ENCODE data around the gene UNC13A.

Gene UNC13A

GRCh38 chr19:17719730-17720400 lies 31.7 kb upstream of the UNC13A start:
- peak overlapping the region; percentile 99 for H3K4me2 ChIP-seq (ENCODE audit: insufficient read depth, low read length)
- peaks cover 38% of the 10 kb centered on the region for H4K20me1 ChIP-seq (ENCODE audit: insufficient read depth, low read length)
- H3K4me3 ChIP-seq (ENCODE audit: low read depth in 1 of 2, low read length in 2 of 2): peak overlapping the region; percentile 81 to 99
- no peaks in the 10 kb centered on the region for H3K27me3 ChIP-seq (ENCODE audit: insufficient read depth, low read length, poor library complexity)
- peaks cover 32% of the 10 kb centered on the region for H3K36me3 ChIP-seq (ENCODE audit: insufficient read depth, low read length)
- peaks cover 54% of the 10 kb centered on the region for H3K79me2 ChIP-seq (ENCODE audit: insufficient read depth, low read length)
- peak overlapping the region; percentile 70 for H3K27ac ChIP-seq (ENCODE audit: low read length)
- peak overlapping the region; percentile 39; the same call in 1 of the 2 replicates for H2AFZ ChIP-seq (ENCODE audit: low read depth, low read length)
- peak; percentile 31 for DNase-seq
- peak overlapping the region; percentile 95 for H3K9ac ChIP-seq (ENCODE audit: low read depth, low read length)
- H3K9me3 ChIP-seq (ENCODE audit: insufficient read depth, low read length, severe bottlenecking): no peaks in the 10 kb centered on the region
- TF ChIP-seq EZH2 (IDR thresholded peaks at IDR 0.05; ENCODE audit: borderline replicate concordance, low read depth, low read length, severe bottlenecking) (no peak), CTCF (IDR thresholded peaks at IDR 0.05; ENCODE audit: borderline replicate concordance, extremely low read depth, low read length, poor library complexity, severe bottlenecking) (no peak)
- peak; percentile 31 for ATAC-seq (ENCODE audit: insufficient read depth, low read depth)
- H3K4me1 ChIP-seq (ENCODE audit: insufficient read depth, low read length): peaks cover 37% of the 10 kb centered on the region

GRCh38 chr19:17718947-17719711 lies 31.0 kb upstream of the UNC13A start, which contains the start of gene MAP1S:
MAP1S (plus strand) TSS chr19:17719480; CDS start chr19:17719503, 23 bp downstream.
- ATAC-seq (ENCODE audit: insufficient read depth, low read depth) (peak; percentile 89), DNase-seq (peak; percentile 82)
- Histone ChIP-seq H2AFZ (ENCODE audit: low read depth, low read length) (peak within 1 kb of the TSS; percentile 82), H3K4me1 (ENCODE audit: insufficient read depth, low read length) (peaks cover 37% of the 10 kb centered on the region), H3K36me3 (ENCODE audit: insufficient read depth, low read length) (peaks cover 24% of the 10 kb centered on the region), H3K79me2 (ENCODE audit: insufficient read depth, low read length) (peaks cover 47% of the 10 kb centered on the region), H3K9ac (ENCODE audit: low read depth, low read length) (peak within 1 kb of the TSS; percentile 95), H3K27me3 (ENCODE audit: insufficient read depth, low read length, poor library complexity) (no peaks in the 10 kb centered on the region), H3K4me3 (ENCODE audit: low read depth in 1 of 2, low read length in 2 of 2) (peak within 1 kb of the TSS; percentile 81 to 99), H3K4me2 (ENCODE audit: insufficient read depth, low read length) (peak within 1 kb of the TSS; percentile 99), H3K9me3 (ENCODE audit: insufficient read depth, low read length, severe bottlenecking) (no peaks in the 10 kb centered on the region), H3K27ac (ENCODE audit: low read length) (peak within 1 kb of the TSS; percentile 74), H4K20me1 (ENCODE audit: insufficient read depth, low read length) (peaks cover 31% of the 10 kb centered on the region)
- TF ChIP-seq EZH2 (IDR thresholded peaks at IDR 0.05; ENCODE audit: borderline replicate concordance, low read depth, low read length, severe bottlenecking) (no peak), CTCF (IDR thresholded peaks at IDR 0.05; ENCODE audit: borderline replicate concordance, extremely low read depth, low read length, poor library complexity, severe bottlenecking) (no peak)

GRCh38 chr19:17718550-17718946 lies 30.4 kb upstream of the UNC13A start:
- peaks cover 27% of the 10 kb centered on the region for H4K20me1 ChIP-seq (ENCODE audit: insufficient read depth, low read length)
- H3K4me3 ChIP-seq (ENCODE audit: low read depth in 1 of 2, low read length in 2 of 2): peak overlapping the region; percentile 81 to 99; a peak in 3 of 4 replicates
- peak overlapping the region; percentile 76 for H3K4me2 ChIP-seq (ENCODE audit: insufficient read depth, low read length)
- H3K4me1 ChIP-seq (ENCODE audit: insufficient read depth, low read length): peaks cover 37% of the 10 kb centered on the region
- H3K79me2 ChIP-seq (ENCODE audit: insufficient read depth, low read length): peaks cover 42% of the 10 kb centered on the region
- peak overlapping the region; percentile 82 for H2AFZ ChIP-seq (ENCODE audit: low read depth, low read length)
- H3K36me3 ChIP-seq (ENCODE audit: insufficient read depth, low read length): peaks cover 19% of the 10 kb centered on the region
- peak overlapping the region; percentile 95 for H3K9ac ChIP-seq (ENCODE audit: low read depth, low read length)
- DNase-seq: no peak
- no peak for TF ChIP-seq CTCF (IDR thresholded peaks at IDR 0.05; ENCODE audit: borderline replicate concordance, extremely low read depth, low read length, poor library complexity, severe bottlenecking)
- TF ChIP-seq EZH2 (IDR thresholded peaks at IDR 0.05; ENCODE audit: borderline replicate concordance, low read depth, low read length, severe bottlenecking): no peak
- H3K9me3 ChIP-seq (ENCODE audit: insufficient read depth, low read length, severe bottlenecking): no peaks in the 10 kb centered on the region
- H3K27me3 ChIP-seq (ENCODE audit: insufficient read depth, low read length, poor library complexity): no peaks in the 10 kb centered on the region
- peak overlapping the region; percentile 74 for H3K27ac ChIP-seq (ENCODE audit: low read length)
- ATAC-seq (ENCODE audit: insufficient read depth, low read depth): peak; percentile 13; the same call in 1 of the 3 replicates
